T-helper 17 cell (primary cell): Measurements from ENCODE around the gene APOC1. TPM values are rescaled to one million over a fixed set of nuclear protein-coding genes. Genes with fewer than 3 reads are reported as not detected.
"Not testable (repeated sequence)": the region's sequence is repeated elsewhere in the genome, so short reads cannot be mapped to it uniquely, and the experiment has no call there.

Source experiments
- ATAC-seq: fragments of 150-1000 bp; cut with Tn5 transposase; 2 replicates; pipeline ENCODE4 v1.10.0; 2021; ENCODE audit warnings: mild to moderate bottlenecking, moderate library complexity
- DNase-seq, 3 donors: peaks; one replicate each; pipeline versions ENCODE4 v3.0.0 to v3.0.0-alpha.2; 2020 to 2021
- H3K9me3 ChIP-seq: one replicate; pipeline ENCODE4 v1.7.0; 2013; ENCODE audit warnings: low read length, mild to moderate bottlenecking; ENCODE audit not compliant: control insufficient read depth, poor library complexity, severe bottlenecking
- H3K27ac Mint-ChIP-seq: one replicate; pipeline ENCODE4 v1.8.0; 2022; ENCODE audit warnings: mild to moderate bottlenecking, moderate library complexity, mixed read lengths
- H3K27me3 Mint-ChIP-seq: one replicate; pipeline ENCODE4 v1.8.0; 2022; ENCODE audit warnings: mixed read lengths
- H3K36me3 Mint-ChIP-seq: one replicate; pipeline ENCODE4 v1.8.0; 2022; ENCODE audit warnings: low read depth, mixed read lengths
- H3K4me1 Mint-ChIP-seq: one replicate; pipeline ENCODE4 v1.8.0; 2022; ENCODE audit warnings: mild to moderate bottlenecking, mixed read lengths
- H3K4me3 Mint-ChIP-seq: one replicate; pipeline ENCODE4 v1.8.0; 2022; ENCODE audit warnings: mild to moderate bottlenecking, moderate library complexity, mixed read lengths
- total RNA-seq, 4 donors: library from RNA in 2 of 4; stranded (reverse) in 2 of 4; gene quantifications; one replicate each; pipeline ENCODE4 v1.2.3 and lab custom pipeline; 2022 to 2026

The APOC1 gene
- total RNA-seq (not detected), total RNA-seq (lab: John Stamatoyannopoulos, UW) (0 reads per million in 2 donors)

DNA sequence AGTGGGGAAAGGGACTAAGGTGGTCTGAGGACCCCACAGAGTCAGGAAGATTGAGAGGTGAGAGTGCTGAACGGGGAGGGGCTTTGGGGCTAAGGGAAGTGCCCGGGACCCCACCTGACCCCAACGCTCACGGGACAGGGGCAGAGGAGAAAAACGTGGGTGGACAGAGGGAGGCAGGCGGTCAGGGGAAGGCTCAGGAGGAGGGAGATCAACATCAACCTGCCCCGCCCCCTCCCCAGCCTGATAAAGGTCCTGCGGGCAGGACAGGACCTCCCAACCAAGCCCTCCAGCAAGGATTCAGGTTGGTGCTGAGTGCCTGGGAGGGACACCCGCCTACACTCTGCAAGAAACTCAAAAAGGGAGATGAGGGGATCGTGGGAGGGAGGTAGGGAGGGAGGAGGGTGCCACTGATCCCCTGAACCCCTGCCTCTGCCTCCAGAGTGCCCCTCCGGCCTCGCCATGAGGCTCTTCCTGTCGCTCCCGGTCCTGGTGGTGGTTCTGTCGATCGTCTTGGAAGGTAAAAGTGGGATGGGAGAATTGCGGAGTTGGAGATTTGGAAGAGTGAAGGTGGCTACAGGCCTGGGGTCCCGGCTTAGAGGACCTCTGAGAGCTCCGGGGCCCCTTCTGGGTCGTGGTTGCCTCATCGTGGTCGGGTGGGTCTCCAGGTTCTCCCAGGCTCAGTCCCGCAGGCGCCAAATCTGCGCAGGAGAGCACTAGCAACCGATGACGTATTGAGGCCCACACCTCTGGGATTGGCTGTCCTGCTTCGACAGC lies at the start of gene APOC1:
TSS of gene APOC1 (plus strand) at position 176 of the 774 bp plus-strand sequence. CDS start at position 460, 284 bp downstream.
- not testable (repeated sequence) for H3K9me3 ChIP-seq, H3K36me3 Mint-ChIP-seq, H3K27ac Mint-ChIP-seq
- ATAC-seq (peak; percentile 97), DNase-seq (peak; percentile 54 to 58 (median 57))
- Mint-ChIP-seq H3K4me3 (peak within 1 kb of the TSS; percentile 94), H3K4me1 (peaks cover 11% of the 10 kb centered on the region), H3K27me3 (peaks cover 37% of the 10 kb centered on the region)

DNA sequence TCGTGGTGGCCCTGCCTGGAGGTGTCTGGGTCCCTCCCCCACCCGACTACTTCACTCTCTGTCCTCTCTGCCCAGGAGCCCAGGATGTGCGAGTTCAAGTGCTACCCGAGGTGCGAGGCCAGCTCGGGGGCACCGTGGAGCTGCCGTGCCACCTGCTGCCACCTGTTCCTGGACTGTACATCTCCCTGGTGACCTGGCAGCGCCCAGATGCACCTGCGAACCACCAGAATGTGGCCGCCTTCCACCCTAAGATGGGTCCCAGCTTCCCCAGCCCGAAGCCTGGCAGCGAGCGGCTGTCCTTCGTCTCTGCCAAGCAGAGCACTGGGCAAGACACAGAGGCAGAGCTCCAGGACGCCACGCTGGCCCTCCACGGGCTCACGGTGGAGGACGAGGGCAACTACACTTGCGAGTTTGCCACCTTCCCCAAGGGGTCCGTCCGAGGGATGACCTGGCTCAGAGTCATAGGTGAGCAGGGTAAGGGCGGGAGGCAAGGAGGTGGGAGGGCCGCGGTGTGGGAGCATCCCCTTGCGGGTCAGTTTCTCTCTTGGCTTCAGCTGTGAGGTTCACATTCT lies 49.1 kb upstream of the APOC1 start:
- no peak for ATAC-seq
- Mint-ChIP-seq H3K27ac (no peak overlapping the region), H3K36me3 (peaks cover 4% of the 10 kb centered on the region), H3K4me1 (peaks cover 5% of the 10 kb centered on the region), H3K27me3 (peaks cover 5% of the 10 kb centered on the region), H3K4me3 (peak overlapping the region; percentile 19)
- no peaks in the 10 kb centered on the region for H3K9me3 ChIP-seq
- DNase-seq = no peak

DNA sequence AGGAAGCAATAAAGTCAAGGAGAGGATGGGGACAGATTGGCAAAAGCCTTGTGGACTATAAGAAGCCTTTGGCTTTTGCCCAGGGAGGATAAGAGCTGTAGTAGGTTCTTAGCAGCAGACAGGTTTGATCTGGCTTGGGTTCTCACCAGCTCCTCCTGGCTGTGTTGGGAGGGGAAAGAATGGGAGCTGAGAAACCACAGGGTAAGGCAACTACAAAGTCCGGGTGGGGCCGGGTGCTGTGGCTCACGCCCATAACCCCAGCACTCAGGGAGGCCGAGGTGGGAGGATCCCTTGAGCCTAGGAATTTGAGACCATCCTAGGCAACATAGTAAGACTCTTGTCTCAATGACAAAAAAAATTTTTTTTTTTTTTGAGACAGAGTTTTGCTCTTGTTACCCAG lies 47.7 kb upstream of the APOC1 start:
- ATAC-seq (no peak), DNase-seq (no peak)
- Mint-ChIP-seq H3K27ac (peak overlapping the region; percentile 71), H3K27me3 (peaks cover 5% of the 10 kb centered on the region), H3K36me3 (peaks cover 4% of the 10 kb centered on the region), H3K4me3 (no peak overlapping the region), H3K4me1 (peaks cover 5% of the 10 kb centered on the region)
- no peaks in the 10 kb centered on the region for H3K9me3 ChIP-seq

DNA sequence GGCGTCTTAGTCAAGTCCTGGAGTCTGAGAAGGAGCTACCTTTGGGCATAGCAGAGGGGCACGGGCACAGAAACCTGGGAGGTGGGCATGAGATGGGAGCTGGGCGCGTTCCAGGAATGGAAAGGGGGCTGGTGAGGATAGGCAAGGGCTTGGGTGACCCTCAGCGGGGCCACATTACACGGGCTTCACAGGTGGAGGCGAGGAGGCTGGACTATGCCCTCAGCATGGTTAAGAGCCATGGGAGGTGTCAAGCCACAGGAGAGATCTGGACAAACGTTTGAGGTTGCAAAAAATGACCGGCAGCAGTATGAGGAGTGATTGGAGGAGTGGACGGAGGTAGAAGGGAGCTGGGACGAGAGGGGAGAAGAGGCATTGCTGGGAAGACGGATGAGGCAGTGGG lies 46.8 kb upstream of the APOC1 start:
- ATAC-seq (no peak), DNase-seq (no peak)
- Mint-ChIP-seq H3K4me1 (peaks cover 5% of the 10 kb centered on the region), H3K4me3 (peak overlapping the region; percentile 36), H3K36me3 (peaks cover 4% of the 10 kb centered on the region), H3K27me3 (peaks cover 10% of the 10 kb centered on the region), H3K27ac (no peak overlapping the region)
- no peaks in the 10 kb centered on the region for H3K9me3 ChIP-seq

DNA sequence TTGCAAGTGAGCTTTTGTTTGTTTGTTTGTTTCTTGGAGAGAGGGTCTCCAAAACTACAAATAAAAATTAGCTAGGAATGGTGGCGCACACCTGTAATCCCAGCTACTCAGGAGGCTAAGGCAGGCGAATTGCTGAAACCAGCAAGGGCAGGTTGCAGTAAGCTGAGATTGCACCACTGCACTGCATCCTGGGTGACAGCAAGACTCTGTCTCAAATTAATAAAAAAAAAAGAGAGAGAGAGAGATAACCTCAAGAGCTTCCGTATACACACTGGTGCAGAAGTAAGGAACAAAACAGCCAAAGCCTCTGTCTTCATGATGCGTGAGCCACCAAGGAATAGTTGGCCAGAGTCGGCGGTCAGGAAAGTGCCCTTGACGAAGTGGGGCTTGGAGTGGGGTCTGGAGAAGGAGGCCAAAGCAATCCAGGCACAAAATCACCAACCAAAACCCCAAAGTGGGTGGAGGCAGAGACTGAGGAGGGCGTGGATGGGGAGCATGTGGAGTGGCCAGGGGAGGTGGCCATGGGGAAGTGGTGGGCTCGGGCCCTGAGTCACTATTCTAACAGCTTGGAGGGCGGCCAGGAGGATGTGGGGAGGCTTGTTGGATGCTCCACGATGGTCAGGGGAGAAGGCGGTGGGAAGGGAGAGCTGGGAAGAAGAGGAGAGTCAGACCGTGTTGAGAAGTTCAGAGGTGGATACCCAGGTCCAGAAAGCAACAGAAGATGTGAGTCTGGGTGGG lies 44.5 kb upstream of the APOC1 start:
- peak overlapping the region; percentile 16 for H3K27ac Mint-ChIP-seq
- no peak for DNase-seq
- no peak for ATAC-seq

DNA sequence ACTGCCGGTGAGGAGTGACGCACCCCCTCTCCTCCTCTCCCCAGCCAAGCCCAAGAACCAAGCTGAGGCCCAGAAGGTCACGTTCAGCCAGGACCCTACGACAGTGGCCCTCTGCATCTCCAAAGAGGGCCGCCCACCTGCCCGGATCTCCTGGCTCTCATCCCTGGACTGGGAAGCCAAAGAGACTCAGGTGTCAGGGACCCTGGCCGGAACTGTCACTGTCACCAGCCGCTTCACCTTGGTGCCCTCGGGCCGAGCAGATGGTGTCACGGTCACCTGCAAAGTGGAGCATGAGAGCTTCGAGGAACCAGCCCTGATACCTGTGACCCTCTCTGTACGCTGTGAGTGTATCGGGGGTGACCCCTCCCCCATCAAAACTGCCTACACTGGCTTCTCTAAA lies 42.6 kb upstream of the APOC1 start:
- peaks cover 11% of the 10 kb centered on the region for H3K4me1 Mint-ChIP-seq
- peak overlapping the region; percentile 82 for H3K27ac Mint-ChIP-seq
- H3K4me3 Mint-ChIP-seq = no peak overlapping the region
- H3K9me3 ChIP-seq = no peaks in the 10 kb centered on the region
- H3K27me3 Mint-ChIP-seq = peaks cover 5% of the 10 kb centered on the region
- ATAC-seq = no peak
- DNase-seq = no peak
- peaks cover 6% of the 10 kb centered on the region for H3K36me3 Mint-ChIP-seq

More for the DNA sequence above, 44.5 kb upstream of the APOC1 start:
- H3K4me3 Mint-ChIP-seq = no peak overlapping the region
- no peaks in the 10 kb centered on the region for H3K9me3 ChIP-seq
- peaks cover 10% of the 10 kb centered on the region for H3K4me1 Mint-ChIP-seq
- peaks cover 6% of the 10 kb centered on the region for H3K36me3 Mint-ChIP-seq
- peaks cover 10% of the 10 kb centered on the region for H3K27me3 Mint-ChIP-seq

DNA sequence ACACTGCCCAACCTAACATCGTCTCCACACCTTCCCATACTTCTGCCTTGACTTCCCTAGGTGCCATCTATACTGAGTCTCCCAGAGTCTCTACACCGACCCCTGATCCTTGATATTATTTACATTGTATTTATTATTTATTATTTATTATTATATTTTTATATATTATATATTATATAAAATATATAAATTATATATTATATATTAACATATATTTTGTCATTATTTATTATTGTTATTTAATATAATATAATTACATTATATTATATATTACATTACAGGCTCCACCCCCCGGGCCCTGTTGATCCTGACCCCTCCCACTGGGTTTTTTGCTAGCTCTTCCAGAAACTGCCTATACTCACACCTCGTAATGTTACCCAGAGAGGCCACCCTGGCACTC lies 41.7 kb upstream of the APOC1 start:
- H3K9me3 ChIP-seq = no peaks in the 10 kb centered on the region
- DNase-seq (no peak), ATAC-seq (no peak)
- peaks cover 14% of the 10 kb centered on the region for H3K4me1 Mint-ChIP-seq
- no peak overlapping the region for H3K4me3 Mint-ChIP-seq
- peaks cover 3% of the 10 kb centered on the region for H3K36me3 Mint-ChIP-seq
- H3K27ac Mint-ChIP-seq = peak overlapping the region; percentile 82
- H3K27me3 Mint-ChIP-seq = peaks cover 5% of the 10 kb centered on the region

DNA sequence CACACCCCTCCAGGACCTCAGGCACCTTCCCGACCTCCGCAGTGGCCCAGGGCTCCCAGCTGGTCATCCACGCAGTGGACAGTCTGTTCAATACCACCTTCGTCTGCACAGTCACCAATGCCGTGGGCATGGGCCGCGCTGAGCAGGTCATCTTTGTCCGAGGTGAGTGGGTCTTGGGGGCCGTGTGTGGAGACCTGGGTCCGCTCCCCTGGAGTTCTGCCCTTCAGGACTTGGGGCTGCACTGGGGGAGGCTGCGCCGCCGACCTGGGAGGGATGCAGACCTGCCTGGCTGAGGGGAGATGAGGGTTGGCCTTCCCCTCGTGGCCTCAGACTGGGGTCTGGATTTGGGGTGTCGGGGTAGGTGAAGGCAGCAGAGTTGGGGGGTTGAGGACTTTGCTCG lies 40.1 kb upstream of the APOC1 start:
- ATAC-seq (no peak), DNase-seq (no peak)
- no peak overlapping the region for H3K4me3 Mint-ChIP-seq
- H3K27me3 Mint-ChIP-seq = peaks cover 5% of the 10 kb centered on the region
- H3K4me1 Mint-ChIP-seq = peaks cover 14% of the 10 kb centered on the region
- peaks cover 2% of the 10 kb centered on the region for H3K36me3 Mint-ChIP-seq
- H3K9me3 ChIP-seq = no peaks in the 10 kb centered on the region
- no peak overlapping the region for H3K27ac Mint-ChIP-seq

DNA sequence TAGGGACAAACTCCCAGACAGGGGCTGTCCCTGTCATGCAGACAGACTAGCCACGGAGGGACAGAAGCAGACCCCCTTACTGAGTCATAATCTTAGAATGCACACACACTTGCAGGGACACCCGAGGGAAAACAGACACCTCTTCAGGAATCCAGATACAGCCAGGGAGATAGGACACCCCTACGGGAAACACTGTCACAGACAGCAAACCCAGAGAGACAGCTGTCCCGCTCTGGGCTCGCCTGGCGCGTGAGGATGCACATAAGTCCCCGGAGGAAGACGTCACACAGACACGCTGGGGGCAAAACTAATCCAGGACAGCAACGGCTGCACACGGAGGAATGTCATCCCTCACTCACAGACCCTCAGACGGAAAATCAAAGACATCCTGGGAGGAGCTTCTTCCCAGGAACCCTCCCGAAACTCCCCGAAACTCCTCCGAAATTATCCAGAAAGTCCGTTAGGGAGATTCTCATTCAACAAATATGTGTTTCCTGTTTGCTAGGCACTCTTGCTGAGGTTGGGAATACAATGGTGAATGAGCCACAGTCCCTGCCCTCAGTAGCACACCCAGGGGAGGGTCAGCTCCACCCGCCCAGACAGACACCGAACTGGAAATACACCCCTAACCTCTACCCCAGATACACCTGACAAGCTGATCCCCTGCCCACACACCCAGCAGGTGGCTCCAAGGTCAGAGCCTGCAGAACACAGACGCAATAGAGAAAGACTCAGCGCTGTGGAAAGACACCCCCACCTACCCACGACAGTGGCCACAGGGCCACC lies 38.5 kb upstream of the APOC1 start:
- Mint-ChIP-seq H3K27me3 (peaks cover 9% of the 10 kb centered on the region), H3K4me3 (no peak overlapping the region), H3K27ac (peak overlapping the region; percentile 74), H3K36me3 (peaks cover 2% of the 10 kb centered on the region), H3K4me1 (peaks cover 17% of the 10 kb centered on the region)
- H3K9me3 ChIP-seq = no peaks in the 10 kb centered on the region
- DNase-seq (no peak), ATAC-seq (no peak)

DNA sequence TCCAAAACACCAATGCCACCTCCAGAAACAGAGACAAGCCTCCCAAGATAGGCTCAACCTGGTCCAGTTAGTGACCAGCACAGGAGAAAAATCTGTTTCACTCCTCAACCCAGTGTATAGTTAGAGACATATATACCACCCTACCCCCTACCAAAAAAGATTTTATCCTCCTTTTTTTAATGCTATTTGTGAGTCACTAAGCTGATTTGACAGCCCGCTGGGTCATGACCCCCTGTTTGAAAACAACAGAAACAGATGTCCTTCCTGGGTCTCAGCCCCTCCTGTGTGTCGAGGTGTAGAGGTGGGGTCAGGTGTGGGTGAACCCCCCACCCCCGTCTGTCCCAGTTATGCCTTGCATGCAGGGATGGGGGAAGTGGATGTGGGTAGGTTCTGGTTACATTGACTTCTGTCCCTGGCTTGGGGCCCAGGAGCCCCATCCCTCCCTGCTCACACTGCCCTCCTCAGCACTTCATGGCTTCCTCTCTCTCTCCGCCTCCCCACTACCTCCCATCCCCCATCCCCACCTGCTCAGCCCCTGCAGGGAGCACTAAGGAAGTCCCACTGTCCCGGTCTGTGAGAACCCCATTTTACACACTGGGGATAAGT lies 37.4 kb upstream of the APOC1 start:
- Mint-ChIP-seq H3K27ac (peak overlapping the region; percentile 32), H3K27me3 (peaks cover 13% of the 10 kb centered on the region), H3K4me1 (peaks cover 17% of the 10 kb centered on the region), H3K36me3 (peaks cover 2% of the 10 kb centered on the region), H3K4me3 (peak overlapping the region; percentile 45)
- H3K9me3 ChIP-seq = no peaks in the 10 kb centered on the region
- ATAC-seq (peak; percentile 51), DNase-seq (no peak)

DNA sequence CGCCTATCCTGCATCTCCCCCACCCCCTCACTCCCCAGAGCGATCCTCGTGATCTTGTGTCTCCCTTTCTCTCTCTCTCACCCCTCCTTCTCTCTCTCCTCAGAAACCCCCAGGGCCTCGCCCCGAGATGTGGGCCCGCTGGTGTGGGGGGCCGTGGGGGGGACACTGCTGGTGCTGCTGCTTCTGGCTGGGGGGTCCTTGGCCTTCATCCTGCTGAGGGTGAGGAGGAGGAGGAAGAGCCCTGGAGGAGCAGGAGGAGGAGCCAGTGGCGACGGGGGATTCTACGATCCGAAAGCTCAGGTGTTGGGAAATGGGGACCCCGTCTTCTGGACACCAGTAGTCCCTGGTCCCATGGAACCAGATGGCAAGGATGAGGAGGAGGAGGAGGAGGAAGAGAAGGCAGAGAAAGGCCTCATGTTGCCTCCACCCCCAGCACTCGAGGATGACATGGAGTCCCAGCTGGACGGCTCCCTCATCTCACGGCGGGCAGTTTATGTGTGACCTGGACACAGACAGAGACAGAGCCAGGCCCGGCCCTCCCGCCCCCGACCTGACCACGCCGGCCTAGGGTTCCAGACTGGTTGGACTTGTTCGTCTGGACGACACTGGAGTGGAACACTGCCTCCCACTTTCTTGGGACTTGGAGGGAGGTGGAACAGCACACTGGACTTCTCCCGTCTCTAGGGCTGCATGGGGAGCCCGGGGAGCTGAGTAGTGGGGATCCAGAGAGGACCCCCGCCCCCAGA lies 36.1 kb upstream of the APOC1 start:
- H3K4me1 Mint-ChIP-seq = peaks cover 13% of the 10 kb centered on the region
- H3K27ac Mint-ChIP-seq = no peak overlapping the region
- no peaks in the 10 kb centered on the region for H3K36me3 Mint-ChIP-seq
- peaks cover 9% of the 10 kb centered on the region for H3K27me3 Mint-ChIP-seq
- ATAC-seq = no peak
- H3K4me3 Mint-ChIP-seq = no peak overlapping the region
- H3K9me3 ChIP-seq = no peaks in the 10 kb centered on the region
- no peak for DNase-seq
